GM18507 (cell line): ENCODE data around the gene GPR32.
"Not testable (repeated sequence)": the region's sequence is repeated elsewhere in the genome, so short reads cannot be mapped to it uniquely, and the experiment has no call there.

Source experiments
- DNase-seq: peaks from one replicate; pipeline ENCODE4 v3.0.0; 2011; ENCODE audit warnings: low read depth; ENCODE audit not compliant: insufficient read length; ENCODE audit errors: extremely low spot score
- FAIRE-seq: peaks from 2 replicates; lab custom pipeline; 2011; peaks lifted over from hg19 to GRCh38; lab: Jason Lieb, UNC

GPR32 gene

GRCh38 chr19:50770164-50770563 lies at the start of gene GPR32:
GPR32 (plus strand) TSS chr19:50770464; CDS start chr19:50770601, 137 bp downstream.
- not testable (repeated sequence) for FAIRE-seq, DNase-seq

- FAIRE-seq (no peak), DNase-seq (no peak)
Measured at GRCh38 chr19:50720921-50721381, 49.3 kb upstream of the GPR32 start.

GRCh38 chr19:50721441-50722137 lies 48.7 kb upstream of the GPR32 start:
- FAIRE-seq = no peak
- no peak for DNase-seq

GRCh38 chr19:50722201-50723013 lies 47.9 kb upstream of the GPR32 start:
- FAIRE-seq (no peak), DNase-seq (no peak)

GRCh38 chr19:50723069-50723468 lies 47.2 kb upstream of the GPR32 start, which contains the start of gene CLEC11A:
CLEC11A (plus strand) TSS chr19:50723364; CDS start chr19:50723526, 162 bp downstream.
- FAIRE-seq (no peak), DNase-seq (no peak)

GRCh38 chr19:50723735-50724521 lies 46.3 kb upstream of the GPR32 start:
- no peak for FAIRE-seq
- no peak for DNase-seq

- DNase-seq (peak; percentile 96), FAIRE-seq (peak; percentile 96)
Measured at GRCh38 chr19:50724522-50725217, 45.6 kb upstream of the GPR32 start.

- DNase-seq (no peak), FAIRE-seq (no peak)
Measured at GRCh38 chr19:50725218-50725910, 44.9 kb upstream of the GPR32 start.

- DNase-seq (no peak), FAIRE-seq (no peak)
Measured at GRCh38 chr19:50725911-50726230, 44.4 kb upstream of the GPR32 start.

- FAIRE-seq (no peak), DNase-seq (no peak)
Measured at GRCh38 chr19:50728084-50728737, 42.1 kb upstream of the GPR32 start.

- FAIRE-seq = no peak
- DNase-seq = no peak
Measured at GRCh38 chr19:50729894-50730293, 40.4 kb upstream of the GPR32 start.

- no peak for DNase-seq
- FAIRE-seq = no peak
Measured at GRCh38 chr19:50735869-50736268, 34.4 kb upstream of the GPR32 start.

GRCh38 chr19:50736338-50736737 lies 33.9 kb upstream of the GPR32 start:
- no peak for DNase-seq
- no peak for FAIRE-seq

GRCh38 chr19:50739132-50739913 lies 30.9 kb upstream of the GPR32 start:
- no peak for DNase-seq
- FAIRE-seq = no peak

GRCh38 chr19:50739914-50740426 lies 30.3 kb upstream of the GPR32 start:
- DNase-seq (no peak), FAIRE-seq (no peak)

GRCh38 chr19:50741179-50741933 lies 28.9 kb upstream of the GPR32 start:
- FAIRE-seq (no peak), DNase-seq (no peak)

GRCh38 chr19:50743537-50743936 lies 26.7 kb upstream of the GPR32 start:
- DNase-seq (no peak), FAIRE-seq (no peak)
